Amniotic stem cell (primary cell): ENCODE data around the gene MLST8.
"Not testable (repeated sequence)": the region's sequence is repeated elsewhere in the genome, so short reads cannot be mapped to it uniquely, and the experiment has no call there.

Experiments
- DNase-seq: peaks from one replicate; lab custom pipeline; 2025; lab: John Stamatoyannopoulos, UW

Gene MLST8

DNA sequence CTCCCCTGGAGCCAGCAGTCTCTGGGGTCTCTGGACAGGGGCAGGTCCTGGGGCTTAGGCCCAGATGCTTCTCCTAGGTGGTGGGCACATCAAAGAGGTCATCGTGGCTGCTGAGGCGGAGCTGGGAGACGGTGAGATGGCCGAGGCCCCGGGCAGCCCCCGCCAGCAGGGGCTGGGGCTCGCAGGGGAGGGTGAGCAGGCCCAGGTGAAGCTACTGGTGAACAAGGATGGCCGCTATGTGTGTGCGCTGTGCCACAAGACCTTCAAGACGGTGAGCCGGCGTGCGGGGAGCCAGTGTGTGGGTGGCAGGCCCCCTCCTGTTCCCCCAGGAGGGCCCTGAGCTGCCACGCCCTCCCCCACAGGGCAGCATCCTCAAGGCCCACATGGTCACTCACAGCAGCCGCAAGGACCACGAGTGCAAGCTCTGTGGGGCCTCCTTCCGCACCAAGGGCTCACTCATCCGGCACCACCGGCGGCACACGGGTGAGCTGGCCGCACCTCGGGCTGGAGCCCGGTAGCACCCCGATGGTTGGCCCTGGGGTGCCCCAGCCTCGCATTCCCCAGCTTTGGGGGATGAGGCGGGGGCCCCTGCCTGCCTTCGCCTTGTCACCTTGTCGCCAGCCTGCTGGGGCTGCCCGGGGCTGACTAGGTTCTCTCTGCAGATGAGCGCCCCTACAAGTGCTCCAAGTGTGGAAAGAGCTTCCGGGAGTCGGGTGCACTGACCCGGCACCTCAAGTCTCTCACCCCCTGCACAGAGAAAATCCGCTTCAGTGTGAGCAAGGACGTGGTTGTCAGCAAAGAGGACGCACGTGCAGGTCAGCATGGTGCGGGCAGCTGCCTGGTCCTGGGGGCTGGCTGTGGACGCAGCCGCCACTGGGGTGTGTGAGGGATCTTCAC lies 27.1 kb downstream of the MLST8 start:
- DNase-seq, result no peak

DNA sequence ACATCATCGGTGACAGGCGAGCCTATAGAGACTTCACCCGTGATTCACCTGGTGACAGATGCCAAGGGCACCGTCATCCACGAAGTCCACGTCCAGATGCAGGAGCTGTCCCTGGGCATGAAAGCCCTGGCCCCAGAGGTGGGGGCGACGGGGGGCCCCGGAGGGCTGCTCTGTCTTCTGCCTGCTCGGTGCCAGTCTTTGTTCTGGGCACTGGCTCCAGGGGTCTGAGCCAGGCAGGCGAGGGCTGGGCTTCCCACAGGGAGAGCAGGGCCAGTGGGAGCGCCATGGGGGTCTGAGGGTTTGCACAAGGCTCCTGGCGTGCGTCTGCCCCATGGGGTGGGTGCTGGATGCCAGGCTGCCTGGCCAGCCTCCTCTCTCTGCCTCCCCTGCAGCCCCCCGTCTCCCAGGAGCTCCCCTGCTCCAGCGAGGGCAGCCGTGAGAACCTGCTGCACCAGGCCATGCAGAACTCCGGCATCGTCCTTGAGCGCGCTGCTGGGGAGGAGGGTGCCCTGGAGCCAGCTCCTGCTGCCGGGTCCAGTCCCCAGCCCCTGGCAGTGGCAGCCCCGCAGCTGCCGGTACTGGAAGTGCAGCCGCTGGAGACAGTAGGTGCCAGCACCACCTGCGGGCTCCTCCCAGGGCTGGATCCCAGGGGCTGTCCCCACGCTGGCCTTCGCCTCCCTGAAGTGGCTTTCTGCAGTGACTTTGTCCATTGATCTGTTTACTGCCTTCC lies 28.0 kb downstream of the MLST8 start:
- no peak for DNase-seq

GRCh38 chr16:2233872-2234812 lies 28.9 kb downstream of the MLST8 start:
- no peak for DNase-seq

GRCh38 chr16:2234813-2235170 lies 29.5 kb downstream of the MLST8 start:
- no peak for DNase-seq

- DNase-seq, result no peak
These were observed 30.0 kb downstream of the MLST8 start for GRCh38 chr16:2235234-2235651.

GRCh38 chr16:2235695-2236336 lies 30.6 kb downstream of the MLST8 start:
- no peak for DNase-seq

- no peak for DNase-seq
These were observed 31.3 kb downstream of the MLST8 start, which contains the start of gene DNASE1L2 for GRCh38 chr16:2236337-2237101. DNASE1L2 (plus strand) TSS chr16:2236444; CDS start chr16:2236817, 373 bp downstream.

GRCh38 chr16:2237102-2237482 lies 31.8 kb downstream of the MLST8 start:
- DNase-seq, result no peak

DNA sequence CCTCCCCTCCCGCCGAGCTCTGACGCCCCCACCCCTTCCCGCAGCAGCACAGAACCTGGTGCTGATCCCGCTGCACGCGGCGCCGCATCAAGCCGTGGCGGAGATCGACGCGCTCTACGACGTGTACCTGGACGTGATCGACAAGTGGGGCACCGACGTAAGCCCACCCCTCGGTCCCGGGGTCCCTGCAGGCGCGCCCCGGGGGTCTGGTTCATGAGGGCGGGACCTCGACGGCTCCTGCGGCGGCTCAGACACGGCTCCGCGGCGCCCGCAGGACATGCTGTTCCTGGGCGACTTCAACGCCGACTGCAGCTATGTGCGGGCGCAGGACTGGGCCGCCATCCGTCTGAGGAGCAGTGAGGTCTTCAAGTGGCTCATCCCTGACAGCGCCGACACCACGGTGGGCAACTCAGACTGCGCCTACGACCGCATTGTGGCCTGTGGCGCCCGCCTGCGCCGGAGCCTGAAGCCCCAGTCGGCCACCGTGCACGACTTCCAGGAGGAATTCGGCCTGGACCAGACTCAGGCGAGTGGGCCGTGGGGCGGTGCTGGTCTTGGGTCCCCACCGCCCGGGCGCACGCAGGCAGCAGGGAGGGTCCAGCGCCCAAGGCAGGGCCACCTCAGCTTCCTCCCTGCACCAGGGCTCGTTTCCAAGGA lies 32.4 kb downstream of the MLST8 start:
- no peak for DNase-seq

- DNase-seq, result no peak
These were observed 33.0 kb downstream of the MLST8 start for GRCh38 chr16:2238150-2238837.

GRCh38 chr16:2238838-2239675 lies 33.8 kb downstream of the MLST8 start:
- DNase-seq, result no peak

DNA sequence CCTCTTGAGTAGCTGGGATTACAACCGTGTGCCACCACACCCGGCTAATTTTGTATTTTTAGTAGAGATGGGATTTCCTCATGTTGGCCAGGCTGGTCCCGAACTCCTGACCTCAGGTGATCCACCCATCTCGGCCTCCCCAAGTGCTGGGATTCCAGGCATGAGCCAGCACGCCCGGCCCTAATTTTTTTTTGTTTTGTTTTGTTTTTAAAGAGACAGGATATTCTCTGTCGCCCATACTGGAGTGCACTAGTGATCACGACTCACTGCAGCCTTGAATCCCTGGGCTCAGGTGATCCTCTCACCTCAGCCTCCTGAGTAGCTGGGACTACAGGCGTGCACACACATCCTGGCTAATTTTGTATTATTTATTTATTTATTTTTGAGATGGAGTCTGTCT lies 35.1 kb downstream of the MLST8 start:
- DNase-seq, result not testable (repeated sequence)

- DNase-seq, result no peak
These were observed 37.3 kb downstream of the MLST8 start for GRCh38 chr16:2242598-2242997.

DNA sequence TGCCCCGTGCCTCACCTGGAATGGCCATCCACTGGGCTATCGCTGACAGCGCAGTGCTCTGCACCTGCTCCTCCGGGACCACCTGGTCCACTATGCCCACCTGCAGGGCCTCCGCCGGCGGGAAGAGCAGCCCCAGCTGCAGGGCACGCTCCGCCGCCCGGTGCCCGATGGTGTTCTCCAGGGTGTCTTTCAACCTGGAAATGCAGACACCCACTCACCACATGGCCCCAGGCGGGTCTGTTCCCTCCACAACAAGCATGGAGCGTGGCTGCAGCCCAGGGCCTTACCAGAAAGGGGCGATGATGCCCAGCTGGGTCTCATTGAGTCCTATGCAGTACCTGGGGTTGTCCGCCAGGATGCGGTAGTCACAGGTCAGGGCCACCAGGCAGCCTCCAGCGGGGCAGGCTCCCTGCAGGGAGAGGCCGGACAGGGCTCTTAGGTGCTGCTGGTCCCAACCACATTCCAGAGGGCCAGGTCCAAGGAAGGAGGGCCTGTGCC lies 37.8 kb downstream of the MLST8 start:
- DNase-seq, result no peak

GRCh38 chr16:2243781-2244180 lies 38.5 kb downstream of the MLST8 start:
- no peak for DNase-seq

DNA sequence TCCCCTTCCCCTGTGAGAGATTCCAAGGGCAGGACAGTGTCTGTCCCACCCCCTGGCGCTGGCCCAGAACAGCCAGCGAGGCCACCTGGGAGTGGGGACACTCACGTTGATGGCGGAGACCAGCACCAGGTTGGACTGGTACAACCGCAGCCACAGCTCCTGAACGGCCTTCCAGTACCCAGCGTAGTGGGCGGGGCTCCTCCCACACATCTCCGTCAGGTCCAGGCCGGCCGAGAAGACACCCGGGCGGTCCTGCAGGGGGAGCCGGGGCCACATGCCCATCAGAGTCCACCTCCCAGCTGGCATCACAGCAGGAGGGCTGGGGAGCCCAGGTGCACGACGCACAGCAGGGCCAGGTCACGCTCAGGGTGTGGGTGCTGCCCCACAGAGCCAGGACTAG lies 39.0 kb downstream of the MLST8 start:
- no peak for DNase-seq

GRCh38 chr16:2244926-2245795 lies 39.9 kb downstream of the MLST8 start:
- no peak for DNase-seq
